GM12874 (cell line): ENCODE data around the gene SPACA5.

Experiments
- TF ChIP-seq, protein P1 (sequence below): IDR thresholded peaks from 2 replicates; pipeline ENCODE4 v1.5.1; 2011; ENCODE audit warnings: low read depth, mild to moderate bottlenecking, control low read depth, low read length, moderate library complexity; ENCODE audit not compliant: insufficient read depth

The SPACA5 gene

DNA sequence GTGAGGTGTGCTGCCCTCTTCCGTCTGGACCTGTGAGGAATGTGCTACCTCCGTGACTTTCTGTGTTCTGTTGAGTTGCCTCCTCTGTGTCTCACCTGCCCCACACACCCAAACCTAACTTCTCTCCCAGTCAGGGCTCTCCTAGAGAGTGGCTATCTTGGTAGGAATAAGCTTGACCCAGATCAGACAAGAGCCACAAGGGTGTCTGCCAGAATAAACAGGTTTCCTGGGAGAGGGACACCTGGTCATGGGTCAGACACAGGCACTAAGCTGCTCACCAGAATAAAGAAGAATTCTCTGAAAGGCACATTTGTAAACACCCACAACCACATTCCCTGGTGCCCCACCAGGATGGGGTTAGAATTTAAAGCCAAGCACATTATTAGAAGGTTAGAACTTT, 14.1 kb upstream of the SPACA5 start:
- TF ChIP-seq, protein P1, sequence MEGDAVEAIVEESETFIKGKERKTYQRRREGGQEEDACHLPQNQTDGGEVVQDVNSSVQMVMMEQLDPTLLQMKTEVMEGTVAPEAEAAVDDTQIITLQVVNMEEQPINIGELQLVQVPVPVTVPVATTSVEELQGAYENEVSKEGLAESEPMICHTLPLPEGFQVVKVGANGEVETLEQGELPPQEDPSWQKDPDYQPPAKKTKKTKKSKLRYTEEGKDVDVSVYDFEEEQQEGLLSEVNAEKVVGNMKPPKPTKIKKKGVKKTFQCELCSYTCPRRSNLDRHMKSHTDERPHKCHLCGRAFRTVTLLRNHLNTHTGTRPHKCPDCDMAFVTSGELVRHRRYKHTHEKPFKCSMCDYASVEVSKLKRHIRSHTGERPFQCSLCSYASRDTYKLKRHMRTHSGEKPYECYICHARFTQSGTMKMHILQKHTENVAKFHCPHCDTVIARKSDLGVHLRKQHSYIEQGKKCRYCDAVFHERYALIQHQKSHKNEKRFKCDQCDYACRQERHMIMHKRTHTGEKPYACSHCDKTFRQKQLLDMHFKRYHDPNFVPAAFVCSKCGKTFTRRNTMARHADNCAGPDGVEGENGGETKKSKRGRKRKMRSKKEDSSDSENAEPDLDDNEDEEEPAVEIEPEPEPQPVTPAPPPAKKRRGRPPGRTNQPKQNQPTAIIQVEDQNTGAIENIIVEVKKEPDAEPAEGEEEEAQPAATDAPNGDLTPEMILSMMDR: no peak

DNA sequence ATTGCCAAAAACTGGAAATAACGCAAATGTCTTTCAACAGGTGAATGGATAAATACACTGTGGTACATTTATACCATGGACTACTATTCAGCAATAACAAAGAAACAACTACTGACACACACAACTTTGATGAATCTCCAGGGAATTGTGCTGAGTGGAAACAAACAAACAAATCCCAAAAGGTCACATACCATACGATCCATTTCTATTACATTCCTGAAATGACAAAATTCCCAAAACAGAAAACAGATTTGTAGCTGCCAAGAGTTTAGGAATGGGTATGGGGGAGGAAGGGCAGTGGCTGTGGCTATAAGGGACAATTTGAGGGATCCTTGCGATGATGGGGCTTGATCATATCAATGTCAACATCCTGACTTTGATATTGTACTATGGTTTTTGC, 5.5 kb upstream of the SPACA5 start:
- TF ChIP-seq, protein P1: no peak

DNA sequence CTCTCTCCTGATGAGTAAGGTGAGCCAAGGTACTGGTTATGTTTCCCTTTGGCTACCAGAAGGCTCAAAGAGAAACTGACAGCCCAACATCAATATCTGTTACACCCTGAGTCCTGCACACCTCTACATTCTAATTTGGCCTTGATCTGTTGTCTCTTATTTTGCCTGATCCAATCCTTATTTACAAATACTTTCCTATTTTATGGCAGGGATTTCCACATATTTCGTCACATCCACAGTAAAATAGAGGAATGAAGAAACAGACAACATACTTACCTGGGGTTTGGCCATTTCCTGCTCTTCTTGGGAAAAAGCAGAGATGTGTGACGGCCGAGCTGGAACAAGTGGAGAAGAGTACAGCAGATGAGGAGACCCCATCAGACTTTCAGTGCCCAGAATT, 4.5 kb upstream of the SPACA5 start:
- TF ChIP-seq, protein P1: no peak

DNA sequence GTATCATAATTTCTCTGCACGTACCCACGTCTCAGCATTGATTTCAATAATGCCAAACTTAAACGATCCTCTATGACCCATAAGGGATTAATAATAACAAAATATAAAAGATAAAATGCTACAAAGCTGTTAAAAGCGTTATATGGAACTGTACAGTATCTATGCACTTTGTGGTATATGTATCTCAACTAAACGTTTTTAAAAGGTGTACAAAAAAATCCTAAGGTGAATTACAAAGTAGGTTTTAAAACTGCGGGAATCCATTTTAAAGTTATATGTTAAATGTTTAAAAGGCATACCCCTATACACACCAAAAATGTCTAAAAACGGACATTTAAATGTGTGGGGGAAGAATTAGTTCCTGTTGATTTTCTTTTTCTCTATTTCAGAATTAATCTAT, 3.9 kb upstream of the SPACA5 start:
- TF ChIP-seq, protein P1: no peak

DNA sequence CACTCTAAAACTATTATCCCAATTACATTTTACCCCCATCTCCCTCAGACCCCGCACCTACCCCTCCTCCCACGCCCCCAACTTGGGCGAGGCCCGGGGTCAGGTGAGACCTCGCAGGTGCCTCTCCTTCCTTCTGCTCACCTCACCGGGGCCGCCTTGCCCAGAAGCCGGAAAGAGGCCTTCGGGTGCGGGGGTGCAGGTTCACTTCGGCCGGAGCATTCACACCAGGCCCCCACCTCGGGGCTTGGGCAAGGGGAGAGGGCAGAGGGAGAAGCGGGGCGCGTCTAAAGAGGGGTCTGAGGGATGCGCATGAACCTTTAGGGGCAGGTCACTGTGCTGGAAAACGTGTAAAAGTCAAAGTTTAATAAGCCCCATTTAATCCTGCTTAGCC, 3.4 kb upstream of the SPACA5 start:
- TF ChIP-seq, protein P1: no peak

DNA sequence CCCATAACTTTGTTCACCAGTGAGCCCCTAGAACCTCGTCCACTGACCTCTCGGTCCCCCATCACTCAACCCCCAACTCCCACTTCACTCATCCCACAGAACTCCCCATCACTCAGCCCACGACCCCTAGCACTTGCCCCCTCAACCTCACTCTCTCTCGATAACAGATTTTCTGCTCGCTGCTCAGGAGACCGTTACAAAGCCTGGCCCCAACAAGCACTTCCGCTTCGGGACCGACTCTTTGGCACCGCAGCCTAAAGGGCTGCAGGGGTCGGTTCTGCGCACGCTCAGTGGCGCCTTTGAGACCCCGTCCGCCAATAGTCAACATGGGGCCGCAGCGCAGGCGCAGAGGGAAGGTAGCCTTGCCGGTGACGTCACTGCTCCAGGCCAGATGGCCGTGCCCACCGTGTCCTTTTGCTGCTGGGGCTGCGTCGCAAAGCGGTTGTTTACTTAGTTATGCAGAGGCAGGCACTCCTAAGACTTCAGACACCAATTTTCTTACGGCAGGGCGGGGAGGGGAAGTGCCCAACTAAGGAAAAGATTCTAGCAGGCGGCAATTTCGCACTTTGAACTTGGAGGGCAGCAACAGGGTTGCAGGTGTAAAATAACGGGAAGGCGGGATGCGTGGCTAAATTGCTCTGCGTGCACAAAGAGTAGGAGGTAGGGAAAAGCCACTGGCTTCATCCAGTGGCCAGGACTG, 2.9 kb upstream of the SPACA5 start, which contains the start of gene ZNF182:
Gene ZNF182 (minus strand): TSS at position 232 of the 700 bp plus-strand sequence. CDS start 1,380 bp downstream, outside the sequence.
- TF ChIP-seq, protein P1: no peak

DNA sequence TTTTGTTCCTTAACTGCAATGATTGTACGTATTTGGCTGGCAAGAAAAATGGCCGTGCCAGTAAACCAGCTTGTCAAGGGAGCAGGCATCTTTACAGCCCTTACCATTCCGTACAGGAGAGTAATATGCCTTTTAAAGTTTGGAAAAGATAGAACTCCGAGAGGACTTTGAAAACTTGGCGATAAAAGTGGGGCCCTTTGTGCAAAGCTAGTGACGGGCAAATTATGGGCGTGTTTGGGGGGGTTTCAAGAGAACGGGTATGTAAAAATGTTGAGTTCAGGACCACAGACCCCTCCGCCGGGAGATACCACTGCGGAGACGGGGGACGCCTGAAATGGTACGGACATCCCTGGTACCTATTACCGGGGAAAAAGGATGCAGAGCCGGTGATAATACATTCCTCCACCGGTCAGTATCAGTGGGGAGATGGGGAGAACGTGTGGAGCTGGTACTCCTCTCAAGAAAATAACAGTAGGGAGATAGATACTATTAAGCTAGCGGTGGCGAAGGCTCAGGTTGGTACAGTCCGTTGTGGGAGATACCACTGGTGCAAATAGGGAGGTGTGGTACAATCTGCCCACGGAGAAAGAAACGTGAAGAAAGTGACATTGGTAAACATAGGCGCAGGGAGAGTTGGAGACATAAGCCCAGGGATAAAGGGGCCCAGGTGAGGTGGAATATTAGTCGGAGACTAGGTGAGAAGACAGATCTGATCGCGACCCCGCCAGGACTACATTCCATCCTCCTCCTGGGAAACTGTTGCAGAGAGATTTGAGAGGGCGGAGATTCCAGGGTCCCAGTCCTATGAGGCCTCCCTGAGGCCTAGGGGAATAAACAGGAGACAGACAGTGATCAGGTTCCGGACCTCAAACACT, 14.5 kb downstream of the SPACA5 start:
- TF ChIP-seq, protein P1: no peak
